ENCODE results near the gene NKX2-1. TPM values are rescaled to one million over a fixed set of nuclear protein-coding genes. Genes with fewer than 3 reads are reported as not detected.

Gene NKX2-1
- total and polyA plus RNA-seq, 10 of the 15 experiments (the other 5 are each of a cell fraction or from before 2014, with no cell fraction given) = 0.03 TPM; not detected in 9

DNA sequence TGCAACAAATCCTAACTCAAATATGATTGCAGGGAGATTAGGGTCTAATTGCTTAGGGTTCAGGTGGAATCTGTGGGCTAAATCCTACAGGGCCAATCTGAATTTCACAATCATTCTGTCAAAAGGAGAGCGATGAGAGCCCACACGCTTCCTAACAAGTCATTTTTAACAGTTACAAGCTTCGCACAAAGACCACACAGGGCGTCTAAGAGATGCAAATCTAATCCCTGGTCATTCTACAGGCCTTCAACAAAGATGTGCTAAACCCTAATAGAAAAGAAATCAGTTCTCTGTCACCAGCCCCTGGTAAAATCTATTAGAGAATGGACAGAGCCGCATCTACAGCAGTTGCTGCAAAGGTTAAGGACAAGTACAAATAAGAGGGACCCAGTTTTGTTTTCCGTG is 15.3 kb downstream of the NKX2-1 start:
- Histone ChIP-seq H3K27ac (ENCODE audit: control insufficient read depth, insufficient read depth) (no peak overlapping the region), H3K4me1 (ENCODE audit: control insufficient read depth, insufficient read depth, low read length) (no peaks in the 10 kb centered on the region), H3K9ac (ENCODE audit: control insufficient read depth, insufficient read depth, low read length) (no peak overlapping the region), H3K27me3 (replicated peaks in 1 of 2; ENCODE audit: control insufficient read depth in 2 of 2, insufficient read depth in 2 of 2, low read length in 1 of 2) (peaks cover 2 to 5% of the 10 kb centered on the region in 2 experiments; a peak in 3 of 4 replicates), H3K36me3 (ENCODE audit: control insufficient read depth in 2 of 2, insufficient read depth in 2 of 2, low read length in 1 of 2) (no peaks in the 10 kb centered on the region), H4K20me1 (ENCODE audit: control insufficient read depth, insufficient read depth) (no peaks in the 10 kb centered on the region), H3K9me3 (replicated peaks; ENCODE audit: control insufficient read depth, insufficient read depth, low read length) (no peaks in the 10 kb centered on the region), H3K4me3 (no peak overlapping the region), H2AFZ (ENCODE audit: control insufficient read depth, low read depth, low read length) (no peak overlapping the region), H3K79me2 (ENCODE audit: control insufficient read depth, insufficient read depth, low read length) (no peaks in the 10 kb centered on the region), H3K4me2 (ENCODE audit: control insufficient read depth, insufficient read depth) (no peak overlapping the region)
- 28% methylated on average over 6 of the region's 6 CpGs for WGBS (ENCODE audit: insufficient coverage, insufficient replicate concordance, low lambda C conversion rate, missing lambda C conversion rate)
- no peak for DNase-seq (ENCODE audit: low read depth, low spot score)
- POLR2A ChIA-PET = no interaction called here
- SMC1A ChIA-PET (ENCODE audit: uncharacterized antibody, unreplicated experiment) = no interaction called here
- ATAC-seq = no peak
- CTCF ChIA-PET = no interaction called here
- intact Hi-C loops (cut with micrococcal nuclease; ENCODE audit: unreplicated experiment) = no loop called here
- in situ Hi-C loops (cut with MboI) = no loop called here
- RAD21 ChIA-PET (ENCODE audit: unreplicated experiment) = no interaction called here
- TF ChIP-seq ESRRA (IDR thresholded peaks at IDR 0.05; ENCODE audit: low read length) = no peak
- TF ChIP-seq ATF7 (IDR thresholded peaks at IDR 0.05; ENCODE audit: low read depth) = no peak
- TF ChIP-seq EZH2 (IDR thresholded peaks at IDR 0.05; ENCODE audit: borderline replicate concordance, control insufficient read depth, low read depth, low read length) = 0 out of 2 replicates have a peak, but pooled peaks have one; percentile 17
- TF ChIP-seq, protein P1, sequence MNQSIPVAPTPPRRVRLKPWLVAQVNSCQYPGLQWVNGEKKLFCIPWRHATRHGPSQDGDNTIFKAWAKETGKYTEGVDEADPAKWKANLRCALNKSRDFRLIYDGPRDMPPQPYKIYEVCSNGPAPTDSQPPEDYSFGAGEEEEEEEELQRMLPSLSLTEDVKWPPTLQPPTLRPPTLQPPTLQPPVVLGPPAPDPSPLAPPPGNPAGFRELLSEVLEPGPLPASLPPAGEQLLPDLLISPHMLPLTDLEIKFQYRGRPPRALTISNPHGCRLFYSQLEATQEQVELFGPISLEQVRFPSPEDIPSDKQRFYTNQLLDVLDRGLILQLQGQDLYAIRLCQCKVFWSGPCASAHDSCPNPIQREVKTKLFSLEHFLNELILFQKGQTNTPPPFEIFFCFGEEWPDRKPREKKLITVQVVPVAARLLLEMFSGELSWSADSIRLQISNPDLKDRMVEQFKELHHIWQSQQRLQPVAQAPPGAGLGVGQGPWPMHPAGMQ (IDR thresholded peaks at IDR 0.05; ENCODE audit: borderline replicate concordance) = no peak
- no TSS peak for BruUV-seq (replicated peaks)
- no peak for FAIRE-seq

DNA sequence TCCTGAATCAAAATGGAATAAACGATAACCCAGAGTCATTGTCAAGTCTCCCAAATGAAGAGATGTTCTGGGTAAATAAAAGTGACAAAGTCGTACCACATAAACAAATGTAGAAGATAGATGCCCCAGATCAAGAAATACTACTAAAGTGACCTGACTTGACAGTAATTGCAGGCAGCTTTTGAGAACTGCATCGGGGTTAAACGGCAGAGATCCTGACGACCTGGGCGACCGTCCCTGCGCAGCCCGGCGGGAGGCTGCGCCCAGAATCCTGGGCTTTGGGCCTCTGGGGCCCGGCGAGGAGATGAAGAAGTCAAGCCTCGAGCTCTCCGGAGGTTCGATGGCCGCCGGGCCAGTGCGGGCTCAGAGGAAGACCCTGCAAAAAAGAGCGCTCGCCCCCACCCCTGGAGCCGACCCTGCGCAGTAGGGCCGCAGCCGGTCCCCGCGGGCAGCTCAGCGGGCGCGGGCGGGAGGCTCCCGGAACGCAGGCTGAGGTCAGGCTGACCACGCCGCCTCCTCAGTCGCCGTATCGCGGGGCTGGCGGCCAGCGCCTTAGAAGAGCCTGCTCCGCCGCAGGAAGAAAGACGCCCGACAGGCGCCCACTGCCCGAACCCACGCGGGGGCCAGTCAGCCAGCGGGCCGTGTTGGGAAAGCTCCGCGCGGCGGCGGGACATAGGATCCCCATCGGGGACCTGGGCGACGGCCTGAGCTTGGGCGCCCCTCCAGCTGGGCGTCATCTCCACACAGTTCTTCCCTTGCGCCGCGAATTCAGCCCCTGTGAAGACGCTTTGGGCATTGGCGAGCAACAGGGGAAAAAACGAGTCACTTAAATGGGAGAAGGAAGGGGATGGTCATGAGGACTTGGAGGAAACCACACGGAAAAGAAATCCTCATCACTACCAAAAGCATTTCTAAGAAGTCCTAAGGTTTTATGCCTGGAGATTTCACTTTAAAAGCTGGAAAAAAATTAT is 16.0 kb downstream of the NKX2-1 start:
- H3K4me3 ChIP-seq = no peak overlapping the region
- H3K27me3 ChIP-seq (replicated peaks in 1 of 2; ENCODE audit: control insufficient read depth in 2 of 2, insufficient read depth in 2 of 2, low read length in 1 of 2) = peaks cover 2 to 5% of the 10 kb centered on the region in 2 experiments; a peak in 3 of 4 replicates
- no peaks in the 10 kb centered on the region for H3K9me3 ChIP-seq (replicated peaks; ENCODE audit: control insufficient read depth, insufficient read depth, low read length)
- ChIA-PET RAD21 (ENCODE audit: unreplicated experiment) (no interaction called here), POLR2A (no interaction called here), CTCF (no interaction called here), SMC1A (ENCODE audit: uncharacterized antibody, unreplicated experiment) (no interaction called here)
- FAIRE-seq = no peak
- no peak overlapping the region for H3K27ac ChIP-seq (ENCODE audit: control insufficient read depth, insufficient read depth)
- no TSS peak for BruUV-seq (replicated peaks)
- intact Hi-C loops (cut with micrococcal nuclease; ENCODE audit: unreplicated experiment) = no loop called here
- H3K4me2 ChIP-seq (ENCODE audit: control insufficient read depth, insufficient read depth) = no peak overlapping the region
- H3K79me2 ChIP-seq (ENCODE audit: control insufficient read depth, insufficient read depth, low read length) = no peaks in the 10 kb centered on the region
- H3K4me1 ChIP-seq (ENCODE audit: control insufficient read depth, insufficient read depth, low read length) = no peaks in the 10 kb centered on the region
- in situ Hi-C loops (cut with MboI) = no loop called here
- H3K9ac ChIP-seq (ENCODE audit: control insufficient read depth, insufficient read depth, low read length) = no peak overlapping the region
- ATAC-seq = no peak
- H2AFZ ChIP-seq (ENCODE audit: control insufficient read depth, low read depth, low read length) = no peak overlapping the region
- no peaks in the 10 kb centered on the region for H3K36me3 ChIP-seq (ENCODE audit: control insufficient read depth in 2 of 2, insufficient read depth in 2 of 2, low read length in 1 of 2)
- H4K20me1 ChIP-seq (ENCODE audit: control insufficient read depth, insufficient read depth) = no peaks in the 10 kb centered on the region
- no peak for DNase-seq (ENCODE audit: low read depth, low spot score)
- 41% methylated on average over 51 of the region's 68 CpGs for WGBS (ENCODE audit: insufficient coverage, insufficient replicate concordance, low lambda C conversion rate, missing lambda C conversion rate)
- TF ChIP-seq CHD1 (IDR thresholded peaks at IDR 0.05; ENCODE audit: low read depth, low read length) = no peak
- no peak for TF ChIP-seq RAD21 (IDR thresholded peaks at IDR 0.05; ENCODE audit: insufficient read depth, low read depth, low read length)
- TF ChIP-seq, protein P2, sequence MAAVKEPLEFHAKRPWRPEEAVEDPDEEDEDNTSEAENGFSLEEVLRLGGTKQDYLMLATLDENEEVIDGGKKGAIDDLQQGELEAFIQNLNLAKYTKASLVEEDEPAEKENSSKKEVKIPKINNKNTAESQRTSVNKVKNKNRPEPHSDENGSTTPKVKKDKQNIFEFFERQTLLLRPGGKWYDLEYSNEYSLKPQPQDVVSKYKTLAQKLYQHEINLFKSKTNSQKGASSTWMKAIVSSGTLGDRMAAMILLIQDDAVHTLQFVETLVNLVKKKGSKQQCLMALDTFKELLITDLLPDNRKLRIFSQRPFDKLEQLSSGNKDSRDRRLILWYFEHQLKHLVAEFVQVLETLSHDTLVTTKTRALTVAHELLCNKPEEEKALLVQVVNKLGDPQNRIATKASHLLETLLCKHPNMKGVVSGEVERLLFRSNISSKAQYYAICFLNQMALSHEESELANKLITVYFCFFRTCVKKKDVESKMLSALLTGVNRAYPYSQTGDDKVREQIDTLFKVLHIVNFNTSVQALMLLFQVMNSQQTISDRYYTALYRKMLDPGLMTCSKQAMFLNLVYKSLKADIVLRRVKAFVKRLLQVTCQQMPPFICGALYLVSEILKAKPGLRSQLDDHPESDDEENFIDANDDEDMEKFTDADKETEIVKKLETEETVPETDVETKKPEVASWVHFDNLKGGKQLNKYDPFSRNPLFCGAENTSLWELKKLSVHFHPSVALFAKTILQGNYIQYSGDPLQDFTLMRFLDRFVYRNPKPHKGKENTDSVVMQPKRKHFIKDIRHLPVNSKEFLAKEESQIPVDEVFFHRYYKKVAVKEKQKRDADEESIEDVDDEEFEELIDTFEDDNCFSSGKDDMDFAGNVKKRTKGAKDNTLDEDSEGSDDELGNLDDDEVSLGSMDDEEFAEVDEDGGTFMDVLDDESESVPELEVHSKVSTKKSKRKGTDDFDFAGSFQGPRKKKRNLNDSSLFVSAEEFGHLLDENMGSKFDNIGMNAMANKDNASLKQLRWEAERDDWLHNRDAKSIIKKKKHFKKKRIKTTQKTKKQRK (IDR thresholded peaks at IDR 0.05; ENCODE audit: low read depth, low read length) = no peak
- TF ChIP-seq CBFB (IDR thresholded peaks at IDR 0.05; ENCODE audit: low read depth) = no peak
- no peak for TF ChIP-seq ZNF207 (IDR thresholded peaks at IDR 0.05; ENCODE audit: borderline replicate concordance)
- TF ChIP-seq SUPT20H (IDR thresholded peaks at IDR 0.05; ENCODE audit: borderline replicate concordance, control insufficient read depth, low read depth, low read length) = no peak
- no peak for TF ChIP-seq TAF1 (IDR thresholded peaks at IDR 0.05; ENCODE audit: borderline replicate concordance, low read depth, low read length)

Measured in GM12878 (cell line).